SK-N-MC (cell line): ENCODE results near the gene ATP6V0A4.

ENCODE experiments used
- EZH2 ChIP-seq: fragments of 200-600 bp; sonication (generic); IDR thresholded peaks from one replicate; pipeline ENCODE4 v1.6.1; 2017; ENCODE audit warnings: antibody characterized with exemption
- POLR2AphosphoS5 ChIP-seq: IDR thresholded peaks from 2 replicates; pipeline ENCODE4 v1.6.1; 2012; ENCODE audit warnings: mild to moderate bottlenecking, low read depth, low read length, borderline replicate concordance

DNA sequence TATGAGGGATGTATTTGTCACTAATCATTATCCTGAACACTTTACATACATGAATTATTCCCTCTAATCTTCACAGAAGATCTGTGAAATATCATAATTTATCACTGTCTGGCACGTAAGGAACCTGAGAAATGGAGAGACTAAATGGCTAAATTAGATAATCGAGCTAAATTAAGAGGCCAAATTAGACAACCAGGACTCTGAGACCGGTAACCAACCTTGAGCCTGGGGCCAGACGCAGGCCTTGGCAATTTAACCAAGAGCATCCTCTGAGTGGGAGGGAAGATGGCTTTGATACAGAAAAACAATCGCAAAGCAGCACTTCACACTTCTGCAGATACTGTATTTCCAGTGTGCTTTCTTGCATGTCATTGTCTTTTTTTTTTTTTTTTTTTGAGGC is 118.2 kb downstream of the ATP6V0A4 start:
- TF ChIP-seq POLR2AphosphoS5 (no peak), EZH2 (no peak)
